Motor neuron (in vitro differentiated cells): Measurements from ENCODE around the gene CIC. TPM values are rescaled to one million over a fixed set of nuclear protein-coding genes. Genes with fewer than 3 reads are reported as not detected.
"Not testable (repeated sequence)": the region's sequence is repeated elsewhere in the genome, so short reads cannot be mapped to it uniquely, and the experiment has no call there.

Source experiments
- ATAC-seq, 8 experiments: fragments of 200-7000 bp; cut with Tn5 transposase; replicated peaks in 6 of 8; 2 replicates each; pipeline ENCODE4 v1.8.0; 2021; ENCODE audit warnings: mild to moderate bottlenecking in 8 of 8, moderate library complexity in 8 of 8
- H3K27ac ChIP-seq, 2 donors: fragments of 250-450 bp; sonication (Bioruptor Pico); 2 replicates each; pipeline ENCODE4 v1.9.0; 2021; ENCODE audit warnings: antibody characterized with exemption in 2 of 2, mild to moderate bottlenecking in 2 of 2, moderate library complexity in 1 of 2
- H3K4me1 ChIP-seq, 2 donors: fragments of 250-450 bp; sonication (Bioruptor Pico); replicated peaks in 1 of 2; 2 replicates each; pipeline ENCODE4 v1.6.1; 2021; ENCODE audit warnings: antibody characterized with exemption in 2 of 2, mild to moderate bottlenecking in 2 of 2, moderate library complexity in 1 of 2
- H3K4me3 ChIP-seq, 5 donors: fragments of 250-450 bp; sonication (Bioruptor Pico); 2 replicates each; pipeline ENCODE4 v1.9.0; 2021; ENCODE audit warnings: antibody characterized with exemption in 5 of 5, mild to moderate bottlenecking in 5 of 5, moderate library complexity in 4 of 5
- WGBS, 10 experiments: fragments of 450-650 bp; shearing (Covaris generic); methylation state at CpG; one replicate each; pipeline ENCODE4 v1.0.0; 2022; 5-methylcytosine and 5-hydroxymethylcytosine counted together
- in situ Hi-C, 9 experiments: fragments of 400-800 bp; cut with MboI; loops; one replicate each; pipeline ENCODE4 v1.15.0; 2021; ENCODE audit warnings: low sequenced_read_pairs in 9 of 9, low pct_unique_long_range_greater_than_20kb in 2 of 9; ENCODE audit not compliant: unreplicated experiment in 9 of 9
- total RNA-seq, 8 experiments: library from RNA; unstranded; fragments of 300-600 nt; gene quantifications; 2 replicates each; pipeline versions ENCODE4 v1.2.3 to v1.2.4, GENCODE V29; 2022

The CIC gene
- total RNA-seq, 8 experiments from 2014 or later, result 15.8 to 59.1 (median 27.9) TPM

- in situ Hi-C loops, result no loop called here
- WGBS, 10 experiments, result no CpG with 5 or more reads among the region's 70 CpGs
- peak overlapping the region; percentile 29 to 76 for H3K27ac ChIP-seq
- peaks cover 27 to 33% of the 10 kb centered on the region in 2 donors for H3K4me1 ChIP-seq
- peak overlapping the region; percentile 59 to 96 (median 72) for H3K4me3 ChIP-seq
- ATAC-seq, result peak; percentile 1 to 34 (median 18)
These were observed 14.8 kb upstream of the CIC start for GRCh38 chr19:42254089-42254849.

- peak; percentile 61 to 69 (median 64) for ATAC-seq
- peak within 1 kb of the TSS; percentile 59 to 96 (median 72) for H3K4me3 ChIP-seq
- H3K4me1 ChIP-seq, result peaks cover 27 to 33% of the 10 kb centered on the region in 2 donors
- H3K27ac ChIP-seq, result peak within 1 kb of the TSS; percentile 62 to 76
- in situ Hi-C loops, result no loop called here
- no CpG with 5 or more reads among the region's 75 CpGs for WGBS, 10 experiments
These were observed 13.9 kb upstream of the CIC start, which contains the start of gene ERF for GRCh38 chr19:42254850-42255765. ERF (minus strand) TSS chr19:42255128; CDS start chr19:42254999, 129 bp downstream.

- in situ Hi-C loops, result no loop called here
- 0 to 46% (median 28%) methylated on average over 1 to 8 of the region's 38 CpGs; no CpG with 5 or more reads in 2 of the 10 experiments for WGBS, 10 experiments
- Histone ChIP-seq H3K4me1 (peaks cover 21 to 27% of the 10 kb centered on the region in 2 donors), H3K27ac (peak overlapping the region; percentile 62 to 72), H3K4me3 (peak overlapping the region; percentile 59 to 96 (median 72))
- peak in 6 of 8 experiments; percentile 6 to 40 (median 11) for ATAC-seq
These were observed 13.0 kb upstream of the CIC start for GRCh38 chr19:42255766-42256745.

- H3K27ac ChIP-seq, H3K4me3 ChIP-seq, ATAC-seq, in situ Hi-C loops: not testable (repeated sequence)
- 77 to 100% (median 100%) methylated on average over 1 to 2 of the region's 3 CpGs; no CpG with 5 or more reads in 3 of the 10 experiments for WGBS, 10 experiments
- H3K4me1 ChIP-seq, result peaks cover 5 to 11% of the 10 kb centered on the region in 2 donors
These were observed 11.2 kb upstream of the CIC start for GRCh38 chr19:42257842-42258241.

- no peaks in the 10 kb centered on the region for H3K4me1 ChIP-seq
- ATAC-seq, result no peak
- no peak overlapping the region for H3K27ac ChIP-seq
- 70 to 100% (median 92%) methylated on average over 1 to 3 of the region's 3 CpGs; no CpG with 5 or more reads in 4 of the 10 experiments for WGBS, 10 experiments
- no peak overlapping the region for H3K4me3 ChIP-seq
- in situ Hi-C loops, result no loop called here
These were observed 7.3 kb upstream of the CIC start for GRCh38 chr19:42261763-42262162.

- H3K27ac ChIP-seq, in situ Hi-C loops, H3K4me3 ChIP-seq, H3K4me1 ChIP-seq, ATAC-seq: not testable (repeated sequence)
- 67 to 100% (median 89%) methylated on average over 1 to 4 of the region's 4 CpGs; no CpG with 5 or more reads in 2 of the 10 experiments for WGBS, 10 experiments
These were observed 2.9 kb upstream of the CIC start for GRCh38 chr19:42266105-42266504.

- 74 to 100% (median 94%) methylated on average over 1 to 12 of the region's 25 CpGs; no CpG with 5 or more reads in 2 of the 10 experiments for WGBS, 10 experiments
- H3K4me3 ChIP-seq, ATAC-seq, in situ Hi-C loops: not testable (repeated sequence)
- Histone ChIP-seq H3K27ac (peak overlapping the region in 1 of 2 donors; percentile 65), H3K4me1 (peaks cover 9 to 10% of the 10 kb centered on the region in 2 donors)
These were observed 2.0 kb upstream of the CIC start for GRCh38 chr19:42266928-42267603.

GRCh38 chr19:42267644-42268141, 1.4 kb upstream of the CIC start:
- Histone ChIP-seq H3K27ac (peak overlapping the region; percentile 53 to 65), H3K4me3 (peak overlapping the region; percentile 69 to 94 (median 81)), H3K4me1 (peaks cover 9 to 10% of the 10 kb centered on the region in 2 donors)
- WGBS, 10 experiments, result 0 to 27% (median 3%) methylated on average over 1 to 6 of the region's 13 CpGs; no CpG with 5 or more reads in 3 of the 10 experiments
- in situ Hi-C loops, result no loop called here
- no peak for ATAC-seq

- peak; percentile 63 to 76 (median 68) for ATAC-seq
- WGBS, 10 experiments, result 0 to 2% (median 0%) methylated on average over 7 to 24 of the region's 46 CpGs; no CpG with 5 or more reads in 5 of the 10 experiments
- peak overlapping the region; percentile 99 to 100 for H3K27ac ChIP-seq
- H3K4me1 ChIP-seq, result peaks cover 9 to 10% of the 10 kb centered on the region in 2 donors
- H3K4me3 ChIP-seq, result peak overlapping the region; percentile 69 to 94 (median 81)
- in situ Hi-C loops, result no loop called here
These were observed 829 bp upstream of the CIC start for GRCh38 chr19:42268142-42268703.

GRCh38 chr19:42269478-42270345, 660 bp downstream of the CIC start:
- H3K4me3 ChIP-seq, result peak overlapping the region; percentile 40 to 81 (median 46)
- in situ Hi-C loops, result no loop called here
- H3K4me1 ChIP-seq, result peaks cover 9 to 14% of the 10 kb centered on the region in 2 donors
- peak overlapping the region; percentile 66 to 67 for H3K27ac ChIP-seq
- no peak for ATAC-seq
- WGBS, 10 experiments, result 0 to 100% (median 72%) methylated on average over 1 to 6 of the region's 10 CpGs; no CpG with 5 or more reads in 4 of the 10 experiments
